GM21515 (cell line): ENCODE data around the gene HSF4.
"Not testable (repeated sequence)": the region's sequence is repeated elsewhere in the genome, so short reads cannot be mapped to it uniquely, and the experiment has no call there.

Experiments used
- ATAC-seq: cut with Tn5 transposase; IDR thresholded peaks from one replicate; pipeline ENCODE4 v1.9.1; 2021; ENCODE audit not compliant: unreplicated experiment

The HSF4 gene, protein sequence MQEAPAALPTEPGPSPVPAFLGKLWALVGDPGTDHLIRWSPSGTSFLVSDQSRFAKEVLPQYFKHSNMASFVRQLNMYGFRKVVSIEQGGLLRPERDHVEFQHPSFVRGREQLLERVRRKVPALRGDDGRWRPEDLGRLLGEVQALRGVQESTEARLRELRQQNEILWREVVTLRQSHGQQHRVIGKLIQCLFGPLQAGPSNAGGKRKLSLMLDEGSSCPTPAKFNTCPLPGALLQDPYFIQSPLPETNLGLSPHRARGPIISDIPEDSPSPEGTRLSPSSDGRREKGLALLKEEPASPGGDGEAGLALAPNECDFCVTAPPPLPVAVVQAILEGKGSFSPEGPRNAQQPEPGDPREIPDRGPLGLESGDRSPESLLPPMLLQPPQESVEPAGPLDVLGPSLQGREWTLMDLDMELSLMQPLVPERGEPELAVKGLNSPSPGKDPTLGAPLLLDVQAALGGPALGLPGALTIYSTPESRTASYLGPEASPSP

GRCh38 chr16:67164599-67165061 lies at the start of gene HSF4:
Gene HSF4 (plus strand): TSS chr16:67164745. CDS start chr16:67164812, 67 bp downstream.
- no peak for ATAC-seq

- ATAC-seq: no peak
Observed at GRCh38 chr16:67114793-67115192, 49.8 kb upstream of the HSF4 start.

DNA sequence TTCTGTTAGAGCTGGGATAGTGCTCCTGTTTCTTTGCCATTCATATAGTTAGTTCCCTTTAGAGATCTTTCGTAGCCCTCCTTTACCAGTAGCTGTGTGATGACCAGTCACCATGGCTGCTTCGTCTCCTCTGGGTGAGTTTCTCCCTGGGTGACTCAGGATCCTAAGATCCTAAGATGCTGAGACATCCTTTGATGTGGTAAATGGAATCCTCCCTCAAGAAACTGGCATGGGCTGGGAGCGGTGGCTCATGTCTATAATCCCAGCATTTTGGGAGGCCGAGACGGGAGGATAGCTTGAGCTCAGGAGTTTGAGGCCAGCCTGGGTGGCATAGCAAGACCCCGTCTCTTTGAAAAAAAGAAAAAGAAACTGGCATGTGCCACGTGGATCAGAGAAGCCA lies 48.9 kb upstream of the HSF4 start:
- ATAC-seq: no peak

- ATAC-seq: no peak
Observed at GRCh38 chr16:67116388-67117311, 47.9 kb upstream of the HSF4 start.

DNA sequence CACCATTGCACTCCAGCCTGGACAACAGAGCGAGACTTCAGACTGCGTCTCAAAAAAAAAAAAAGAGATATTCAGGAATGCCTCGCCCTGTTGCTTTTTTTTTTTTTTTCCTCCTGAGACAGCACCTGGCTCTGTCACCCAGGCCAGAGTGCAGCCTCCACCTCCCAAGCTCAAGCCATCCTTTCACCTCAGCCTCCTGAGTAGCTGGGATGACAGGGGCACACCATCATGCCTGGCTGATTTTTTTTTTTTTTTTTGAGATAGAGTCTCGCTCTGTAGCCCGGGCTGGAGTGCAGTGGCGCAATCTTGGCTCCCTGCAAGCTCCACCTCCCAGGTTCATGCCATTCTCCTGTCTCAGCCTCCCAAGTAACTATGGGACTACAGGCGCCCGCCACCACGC lies 46.8 kb upstream of the HSF4 start:
- no peak for ATAC-seq

DNA sequence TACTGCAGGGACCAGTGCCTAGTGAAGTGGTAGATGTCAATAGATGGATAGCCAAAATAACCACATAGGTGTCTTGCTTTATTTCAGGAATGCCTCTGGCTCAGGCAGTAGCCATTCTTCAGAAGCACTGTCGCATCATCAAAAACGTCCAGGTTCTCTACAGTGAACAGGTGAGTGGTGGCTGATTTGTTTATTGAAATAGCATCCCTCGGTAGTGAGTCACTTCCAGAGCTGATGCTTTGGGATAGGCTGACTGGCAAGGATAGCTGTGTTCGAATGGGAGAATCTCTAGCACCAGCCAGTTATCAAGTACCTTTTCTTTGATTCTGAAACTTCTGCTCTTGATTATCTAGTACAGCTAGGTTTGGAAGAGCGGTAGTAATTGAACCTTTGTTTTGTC lies 44.5 kb upstream of the HSF4 start:
- no peak for ATAC-seq

DNA sequence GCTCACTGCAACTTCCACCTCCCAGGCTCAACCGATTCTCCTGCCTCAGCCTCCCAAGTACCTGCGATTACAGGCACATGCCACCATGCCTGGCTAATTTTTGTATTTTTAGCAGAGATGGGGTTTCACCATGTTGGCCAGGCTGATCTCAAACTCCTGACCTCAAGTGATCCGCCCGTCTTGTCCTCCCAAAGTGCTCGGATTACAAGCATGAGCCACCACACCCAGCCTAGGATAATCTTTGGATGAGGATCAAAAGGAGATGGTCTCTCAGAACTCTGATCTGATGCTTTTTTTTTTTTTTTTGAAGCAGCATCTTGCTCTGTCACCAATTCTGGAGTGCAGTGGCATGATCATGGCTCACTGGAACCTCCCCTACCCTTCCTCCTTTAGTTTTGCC lies 41.7 kb upstream of the HSF4 start:
- not testable (repeated sequence) for ATAC-seq

DNA sequence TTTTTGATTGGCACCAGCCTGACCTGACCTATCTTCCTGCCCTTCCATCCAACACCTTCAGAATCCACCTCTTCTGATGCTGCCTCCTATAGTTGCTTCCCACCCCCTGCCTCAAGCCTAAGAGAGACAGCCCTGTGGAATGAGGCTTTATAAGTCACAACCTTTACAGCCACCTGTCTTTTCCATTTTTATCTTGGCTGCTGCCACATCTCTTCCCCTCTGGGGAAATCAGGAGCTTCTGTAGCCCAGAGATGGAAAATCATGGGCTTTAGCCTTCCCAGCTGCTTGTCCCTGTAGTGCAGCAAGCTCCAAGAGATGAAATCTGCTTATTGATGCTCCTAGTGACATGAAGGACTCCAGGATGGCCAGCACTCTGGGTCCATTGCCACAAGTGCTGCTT lies 36.1 kb upstream of the HSF4 start:
- ATAC-seq: no peak

- ATAC-seq: no peak
Observed at GRCh38 chr16:67128887-67129286, 35.7 kb upstream of the HSF4 start.

DNA sequence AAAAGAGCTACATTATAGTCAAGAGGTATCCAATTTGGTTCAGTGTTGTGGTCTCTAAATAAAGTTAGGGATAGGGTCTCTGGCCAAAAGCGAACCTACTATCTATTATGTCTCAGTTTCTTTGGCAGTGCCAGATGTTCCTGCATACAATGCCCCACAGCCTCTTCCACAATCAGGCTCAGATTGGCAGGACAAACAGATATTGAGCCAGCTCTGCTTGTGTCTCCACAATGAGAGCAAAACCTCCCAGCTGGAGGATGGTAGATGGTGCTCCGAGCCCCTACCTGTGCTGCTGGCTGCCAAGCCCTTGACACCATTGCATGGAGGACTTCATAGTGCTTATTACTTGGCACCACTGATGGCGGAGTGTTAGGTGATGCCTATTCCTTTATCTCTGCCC lies 35.1 kb upstream of the HSF4 start:
- no peak for ATAC-seq

DNA sequence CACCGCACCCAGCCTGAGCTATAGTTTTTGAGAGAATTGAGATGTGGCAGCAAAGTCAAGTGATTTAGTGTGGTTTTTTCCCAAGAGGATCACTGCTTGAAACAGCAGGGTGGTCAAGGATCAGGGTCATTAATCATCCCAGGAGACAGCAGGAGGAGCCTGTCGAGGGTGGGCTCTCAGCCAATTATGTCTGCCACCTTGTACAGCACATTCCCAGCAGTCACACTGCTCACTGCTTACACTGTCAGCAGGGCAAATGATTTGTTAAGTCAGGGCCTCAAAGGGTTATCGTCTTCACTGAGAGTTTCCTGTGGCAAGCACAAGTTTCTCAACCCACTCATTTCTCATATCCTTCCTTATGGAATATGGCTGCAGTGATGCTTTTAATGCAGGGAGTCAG lies 26.9 kb upstream of the HSF4 start:
- no peak for ATAC-seq

DNA sequence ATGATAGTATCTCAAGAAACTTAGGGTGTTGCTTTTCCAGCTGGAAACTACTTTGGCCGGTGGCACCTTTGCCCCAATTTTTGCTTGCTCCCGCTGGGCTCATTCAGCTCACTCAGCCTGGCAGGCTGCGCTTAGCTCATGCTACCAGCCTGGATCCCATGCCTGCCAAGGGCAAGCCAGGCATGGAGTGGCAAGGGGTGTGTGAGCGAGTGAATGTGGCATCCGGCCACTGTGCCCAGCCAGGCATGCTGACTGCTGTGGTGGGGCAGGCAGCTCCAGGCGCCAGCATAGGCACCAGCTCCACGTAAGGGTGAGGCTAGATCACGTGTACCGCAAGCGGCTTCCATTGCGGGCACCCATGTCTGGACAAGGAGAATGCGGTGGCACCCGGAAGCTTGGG lies 23.2 kb upstream of the HSF4 start:
- ATAC-seq: no peak

DNA sequence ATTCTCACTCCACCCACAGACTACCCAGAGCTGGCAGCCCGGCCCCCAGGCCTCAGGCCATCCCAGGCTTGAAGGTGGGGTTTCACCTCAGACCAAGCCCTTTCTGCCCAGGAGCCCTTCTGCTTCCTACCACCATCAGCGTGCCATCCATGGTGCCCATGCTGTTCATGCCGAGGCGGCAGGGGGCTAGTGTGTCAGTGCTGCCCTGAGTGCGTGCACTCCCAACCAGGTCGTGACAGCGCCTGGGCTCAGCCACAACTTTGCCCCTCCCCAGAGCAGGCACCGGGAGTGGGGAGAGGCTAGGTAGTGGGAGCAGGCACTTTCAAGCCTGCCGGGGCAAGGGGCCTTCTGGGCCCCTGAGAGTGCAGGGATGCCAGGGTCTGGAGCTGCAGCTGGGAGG lies 22.2 kb upstream of the HSF4 start:
- no peak for ATAC-seq

- ATAC-seq: no peak
Observed at GRCh38 chr16:67144943-67145342, 19.6 kb upstream of the HSF4 start.

- ATAC-seq: no peak
Observed at GRCh38 chr16:67145746-67146145, 18.8 kb upstream of the HSF4 start.

GRCh38 chr16:67146523-67147357 lies 17.8 kb upstream of the HSF4 start:
- no peak for ATAC-seq

DNA sequence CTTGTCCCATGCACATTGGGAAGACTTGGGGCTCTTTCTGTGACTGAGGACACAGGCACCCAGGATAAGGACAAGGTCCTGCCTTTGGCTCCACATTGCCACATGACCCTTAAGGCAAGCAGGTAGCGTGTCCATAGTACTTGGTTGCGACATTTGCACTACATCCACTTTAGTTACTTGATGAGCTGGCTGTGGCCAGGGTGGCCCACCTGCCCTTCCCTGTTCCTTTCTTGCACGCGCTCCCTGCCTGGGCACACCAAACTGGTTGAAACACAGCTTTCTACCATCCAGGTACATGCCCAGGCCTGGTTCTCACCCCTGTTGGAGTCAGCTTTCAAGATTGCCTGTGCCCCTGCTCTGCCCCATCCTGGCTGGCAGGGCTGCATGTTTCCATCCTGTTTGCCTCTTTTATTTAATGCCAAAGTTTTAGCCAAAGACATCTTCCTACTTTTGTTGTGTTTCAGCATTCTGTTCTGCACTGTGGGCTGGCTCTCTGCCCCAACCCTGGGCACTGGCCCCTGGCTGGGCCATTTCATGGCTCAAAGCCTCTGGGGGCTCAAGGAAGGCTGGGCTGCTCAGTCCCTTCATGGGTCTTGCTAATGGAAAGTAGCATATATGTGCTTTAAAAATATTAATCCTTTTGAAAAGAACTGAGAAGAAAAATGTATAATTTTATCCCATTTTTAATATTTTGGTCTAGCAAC lies 17.0 kb upstream of the HSF4 start:
- no peak for ATAC-seq

DNA sequence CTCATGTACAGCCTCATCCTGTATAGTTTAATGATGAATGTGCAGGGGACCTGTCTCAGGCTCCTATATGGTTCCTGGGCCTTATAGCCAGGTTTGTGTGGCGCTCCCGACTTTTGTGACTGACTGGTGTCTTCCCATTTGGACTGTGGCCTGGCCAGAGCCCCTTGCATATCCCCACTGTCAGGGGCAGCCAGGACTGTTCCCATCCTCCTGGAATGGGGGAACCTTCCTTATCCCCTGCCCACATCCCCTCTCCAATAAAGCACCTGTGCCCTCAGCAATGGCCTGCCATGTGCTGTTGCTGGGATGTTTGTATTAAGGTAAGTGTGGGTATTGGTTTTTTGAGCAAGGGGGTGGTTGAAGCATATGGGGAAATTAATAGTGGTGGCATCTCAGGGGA lies 16.3 kb upstream of the HSF4 start:
- no peak for ATAC-seq

- ATAC-seq: no peak
Observed at GRCh38 chr16:67148656-67149275, 15.8 kb upstream of the HSF4 start.
